Measurements from ENCODE around the gene ZNF391.

ZNF391 gene

DNA sequence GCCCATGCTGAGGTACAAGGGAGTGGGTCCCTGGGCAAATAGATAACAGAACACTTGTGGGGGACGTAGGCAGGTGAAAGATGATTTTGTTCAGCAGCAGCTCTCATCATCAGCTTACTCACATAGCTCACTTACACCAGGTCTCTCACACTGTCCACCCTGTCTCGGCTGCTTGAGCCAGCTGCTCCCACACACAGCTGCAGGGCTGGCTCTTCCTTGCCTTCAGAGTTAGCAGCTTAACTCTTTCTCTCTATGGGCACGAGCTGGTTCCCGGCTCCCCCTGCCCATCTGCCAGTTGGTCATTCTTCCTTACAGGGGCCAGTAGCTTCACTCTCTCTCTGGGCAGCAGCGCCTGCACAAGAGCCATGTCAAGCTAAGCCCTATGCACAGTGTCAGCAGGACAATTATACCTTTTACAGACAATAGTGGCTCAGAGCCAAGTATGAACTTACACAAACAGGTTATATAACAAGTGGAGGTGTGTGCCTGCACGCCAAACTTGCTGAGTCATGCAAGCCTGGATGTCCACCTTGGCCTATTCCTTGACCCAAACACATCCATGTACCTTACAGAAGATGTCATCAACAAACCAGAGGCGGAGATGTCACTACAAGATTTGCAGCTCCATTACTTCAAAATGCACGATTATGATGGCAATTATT, 18.7 kb downstream of the ZNF391 start:
- TF ChIP-seq CTCF (IDR thresholded peaks at IDR 0.05) = no peak

- no peak for TF ChIP-seq CTCF (IDR thresholded peaks at IDR 0.05)
Observed at GRCh38 chr6:27414300-27414699, 25.7 kb downstream of the ZNF391 start.

- no peak for TF ChIP-seq CTCF (IDR thresholded peaks at IDR 0.05)
Observed at GRCh38 chr6:27414996-27415395, 26.4 kb downstream of the ZNF391 start.

DNA sequence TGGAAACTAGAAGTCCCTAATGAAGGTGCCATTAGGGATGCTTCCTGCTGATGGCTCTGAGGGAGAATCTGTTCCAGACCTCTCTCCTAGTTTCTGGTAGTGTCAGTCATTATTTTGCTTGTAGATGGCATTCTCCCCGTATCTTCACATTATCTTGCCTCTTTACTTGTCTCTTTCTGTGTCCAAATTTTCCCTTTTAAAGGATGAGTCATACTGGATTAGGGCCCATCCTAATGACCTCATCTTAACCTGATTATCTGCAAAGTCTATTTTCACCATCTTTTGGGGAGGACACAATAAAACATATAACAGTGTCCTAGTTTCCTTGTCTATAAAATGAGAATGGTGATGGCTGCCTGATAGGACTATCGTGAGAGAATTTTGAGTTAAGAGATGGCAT, 27.3 kb downstream of the ZNF391 start:
- TF ChIP-seq CTCF (IDR thresholded peaks at IDR 0.05) = no peak

DNA sequence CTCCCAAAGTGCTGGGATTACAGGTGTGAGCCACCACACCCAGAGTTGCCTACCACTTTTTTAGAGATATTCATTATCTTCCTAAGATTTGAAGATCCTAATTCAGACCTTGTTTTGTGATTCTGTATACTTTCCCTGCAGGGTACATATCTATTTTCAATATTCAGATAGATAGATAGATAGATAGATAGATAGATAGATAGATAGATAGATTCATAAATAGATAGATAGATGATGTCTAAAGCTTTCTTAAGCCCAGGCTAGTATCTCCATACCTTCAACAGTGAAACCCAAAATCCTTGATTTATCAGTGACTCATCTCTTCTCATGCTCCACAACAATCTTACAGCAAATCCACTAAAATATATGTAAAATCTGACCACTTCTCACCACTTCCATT, 30.8 kb downstream of the ZNF391 start:
- no peak for TF ChIP-seq CTCF (IDR thresholded peaks at IDR 0.05)

- TF ChIP-seq CTCF (IDR thresholded peaks at IDR 0.05) = no peak
Observed at GRCh38 chr6:27422651-27423332, 34.2 kb downstream of the ZNF391 start.

DNA sequence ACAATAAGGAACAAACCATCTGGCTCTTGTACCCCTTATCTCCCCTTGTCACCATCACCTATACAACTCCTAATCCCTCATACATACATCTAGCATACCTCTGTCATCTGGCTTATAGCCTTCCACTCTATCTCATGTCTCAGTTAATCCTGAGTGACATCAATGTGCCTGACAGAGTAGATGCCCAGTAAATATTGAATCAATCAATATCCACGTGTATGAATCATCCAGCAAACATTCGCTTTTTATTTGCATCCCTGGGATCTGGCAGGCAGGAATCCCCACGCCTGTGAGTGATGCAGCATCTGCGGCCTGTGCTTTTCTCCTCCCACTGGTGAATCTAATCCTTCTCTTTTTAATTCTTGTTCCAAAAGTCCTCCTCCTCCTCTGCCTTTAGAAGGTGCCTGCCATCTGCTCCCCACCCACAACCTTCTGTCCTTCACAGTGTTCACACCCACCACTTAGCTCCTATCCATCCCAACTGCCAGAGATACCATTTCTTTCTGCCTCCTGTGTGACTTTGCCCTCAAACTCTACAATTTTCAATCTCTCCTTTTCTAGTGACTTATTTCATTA, 37.6 kb downstream of the ZNF391 start:
- no peak for TF ChIP-seq CTCF (IDR thresholded peaks at IDR 0.05)

All from LNCAP (cell line).